H1 (cell line): ENCODE measurements around the gene BCL2L1. TPM values are rescaled to one million over a fixed set of nuclear protein-coding genes. Genes with fewer than 3 reads are reported as not detected.

Experiments
- CTCF ChIA-PET: fragments of 300-600 bp; sonication (Branson Sonifier 250); formaldehyde crosslinking; loops from one replicate; lab custom pipeline; 2021; ENCODE audit not compliant: partially characterized antibody; lab: Charles Lee
- POLR2A ChIA-PET: fragments of 300-600 bp; sonication (Branson Sonifier 250); formaldehyde crosslinking; loops from one replicate; lab custom pipeline; 2021; ENCODE audit warnings: inconsistent platforms; ENCODE audit not compliant: partially characterized antibody; lab: Charles Lee
- DNase-seq, 2 experiments: peaks; one replicate each; pipeline versions ENCODE4 v3.0.0 to v3.0.0-alpha.2; 2010 to 2022; ENCODE audit warnings: low spot score in 2 of 2, low read depth in 1 of 2, mixed read lengths in 1 of 2
- FAIRE-seq: peaks from 2 replicates; lab custom pipeline; 2011; peaks lifted over from hg19 to GRCh38; lab: Jason Lieb, UNC
- H2AFZ ChIP-seq: 2 replicates; pipeline ENCODE4 v1.8.1; 2012; ENCODE audit warnings: low read length, inconsistent platforms
- H2AK5ac ChIP-seq: 2 replicates; pipeline ENCODE4 v1.6.1; 2013; ENCODE audit warnings: low read depth, low read length
- H2BK120ac ChIP-seq: replicated peaks from 2 replicates; pipeline ENCODE3; 2013; ENCODE audit warnings: low read depth, low read length, inconsistent platforms
- H2BK12ac ChIP-seq: 2 replicates; pipeline ENCODE4 v1.6.1; 2013; ENCODE audit warnings: low read depth, low read length
- H2BK15ac ChIP-seq: 2 replicates; pipeline ENCODE4 v1.6.1; 2013; ENCODE audit warnings: low read length
- H2BK20ac ChIP-seq: 2 replicates; pipeline ENCODE4 v1.6.1; 2013; ENCODE audit warnings: low read length
- H2BK5ac ChIP-seq: 2 replicates; pipeline ENCODE4 v1.6.1; 2013; ENCODE audit warnings: low read depth, low read length
- H3K14ac ChIP-seq: 2 replicates; pipeline ENCODE4 v1.6.1; 2013; ENCODE audit warnings: inconsistent platforms; ENCODE audit not compliant: insufficient read length
- H3K18ac ChIP-seq: 2 replicates; pipeline ENCODE4 v1.6.1; 2013; ENCODE audit warnings: low read length; ENCODE audit errors: extremely low read depth
- H3K23ac ChIP-seq: 2 replicates; pipeline ENCODE4 v1.6.1; 2013; ENCODE audit warnings: inconsistent platforms; ENCODE audit not compliant: insufficient read length
- H3K23me2 ChIP-seq: 2 replicates; pipeline ENCODE4 v1.6.1; 2013; ENCODE audit warnings: low read depth, low read length
- H3K27ac ChIP-seq: 2 replicates; pipeline ENCODE4 v1.6.1; 2011; ENCODE audit warnings: low read depth, low read length, inconsistent platforms
- H3K27me3 ChIP-seq, 4 experiments: replicated peaks in 1 of 4; 1 replicate in 1 of 4; 2 replicates in 3 of 4; pipeline versions ENCODE4 v1.6.1 to v1.8.1; 2011 to 2013; ENCODE audit warnings: low read length in 3 of 4, mild to moderate bottlenecking in 3 of 4, inconsistent platforms in 2 of 4, mixed read lengths in 2 of 4, moderate library complexity in 1 of 4; ENCODE audit not compliant: control insufficient read depth in 3 of 4, insufficient read depth in 3 of 4; ENCODE audit errors: extremely low read depth in 1 of 4
- H3K36me3 ChIP-seq, 4 experiments: 2 replicates each; pipeline versions ENCODE4 v1.6.1 to v1.8.1; 2011 to 2013; ENCODE audit warnings: mild to moderate bottlenecking in 4 of 4, low read length in 3 of 4, moderate library complexity in 2 of 4, control low read depth in 1 of 4, inconsistent platforms in 1 of 4; ENCODE audit not compliant: insufficient read depth in 4 of 4, control insufficient read depth in 2 of 4
- H3K4ac ChIP-seq: replicated peaks from 2 replicates; pipeline ENCODE3; 2013; ENCODE audit warnings: low read length, low read depth, mixed read lengths, inconsistent platforms; ENCODE audit not compliant: insufficient read length
- H3K4me1 ChIP-seq, 4 experiments: replicated peaks in 1 of 4; 1 replicate in 1 of 4; 2 replicates in 3 of 4; pipeline versions ENCODE4 v1.6.1 to v1.8.1; 2011 to 2013; ENCODE audit warnings: low read length in 3 of 4, inconsistent platforms in 2 of 4, mixed read lengths in 1 of 4; ENCODE audit not compliant: insufficient read depth in 4 of 4, control insufficient read depth in 3 of 4
- H3K4me2 ChIP-seq, 2 experiments: 2 replicates each; pipeline versions ENCODE4 v1.6.1 to v1.8.1; 2011 to 2013; ENCODE audit warnings: low read depth in 2 of 2, low read length in 2 of 2, control low read depth in 1 of 2, inconsistent platforms in 1 of 2, mild to moderate bottlenecking in 1 of 2; ENCODE audit not compliant: insufficient read depth in 1 of 2
- H3K4me3 ChIP-seq, 4 experiments: fragments of 200-600, 300-600 bp in 1 of 4; sonication (generic), shearing (Covaris generic), sonication (Bioruptor Twin) in 1 of 4; 2 replicates each; pipeline versions ENCODE4 v1.5.1 to v1.8.1; 2011 to 2016; ENCODE audit warnings: low read length in 4 of 4, low read depth in 3 of 4, control low read depth in 2 of 4, inconsistent platforms in 2 of 4, mild to moderate bottlenecking in 2 of 4, mixed read lengths in 1 of 4, moderate library complexity in 1 of 4; ENCODE audit not compliant: insufficient read depth in 2 of 4; ENCODE audit errors: extremely low read depth in 1 of 4
- H3K56ac ChIP-seq: replicated peaks from 2 replicates; pipeline ENCODE3; 2013; ENCODE audit warnings: low read depth, mild to moderate bottlenecking, mixed read lengths, low read length, inconsistent platforms; ENCODE audit not compliant: insufficient read length
- H3K79me1 ChIP-seq: 2 replicates; pipeline ENCODE4 v1.6.1; 2013; ENCODE audit warnings: low read depth, low read length, control low read depth
- H3K79me2 ChIP-seq, 2 experiments: 2 replicates each; pipeline versions ENCODE4 v1.6.1 to v1.8.1; 2012 to 2013; ENCODE audit warnings: low read length in 2 of 2, mild to moderate bottlenecking in 2 of 2, inconsistent platforms in 1 of 2; ENCODE audit not compliant: insufficient read depth in 2 of 2, control insufficient read depth in 1 of 2
- H3K9ac ChIP-seq, 4 experiments: replicated peaks in 1 of 4; 1 replicate in 1 of 4; 2 replicates in 3 of 4; pipeline versions ENCODE4 v1.6.1 to v1.8.1; 2011 to 2013; ENCODE audit warnings: low read depth in 3 of 4, low read length in 3 of 4, control low read depth in 2 of 4, mild to moderate bottlenecking in 2 of 4, moderate library complexity in 2 of 4, inconsistent platforms in 1 of 4; ENCODE audit errors: extremely low read depth in 1 of 4
- H3K9me3 ChIP-seq, 2 experiments: 2 replicates each; pipeline versions ENCODE4 v1.6.1 to v1.8.1; 2012 to 2013; ENCODE audit warnings: mild to moderate bottlenecking in 2 of 2, moderate library complexity in 2 of 2, control low read depth in 1 of 2, inconsistent platforms in 1 of 2, low read depth in 1 of 2, low read length in 1 of 2, mixed read lengths in 1 of 2; ENCODE audit not compliant: insufficient read depth in 2 of 2
- H4K20me1 ChIP-seq, 2 experiments: replicated peaks in 1 of 2; 2 replicates each; pipeline versions ENCODE3 to v1.8.1; 2011 to 2013; ENCODE audit warnings: inconsistent platforms in 2 of 2, low read length in 2 of 2, mild to moderate bottlenecking in 1 of 2; ENCODE audit not compliant: insufficient read depth in 2 of 2, control insufficient read depth in 1 of 2
- H4K5ac ChIP-seq: 2 replicates; pipeline ENCODE4 v1.6.1; 2013; ENCODE audit warnings: low read length, low read depth, mixed read lengths, inconsistent platforms; ENCODE audit not compliant: insufficient read length
- H4K8ac ChIP-seq: 2 replicates; pipeline ENCODE4 v1.8.0; 2013; ENCODE audit warnings: mild to moderate bottlenecking, moderate library complexity, low read length, inconsistent platforms; ENCODE audit not compliant: insufficient read depth; ENCODE audit errors: extremely low read depth
- H4K91ac ChIP-seq: replicated peaks from 2 replicates; pipeline ENCODE3; 2013; ENCODE audit warnings: low read length, mixed read lengths, inconsistent platforms; ENCODE audit not compliant: insufficient read length
- CBX5 ChIP-seq: fragments of 300-800, 300-1000 bp; sonication (generic); IDR thresholded peaks from 2 replicates; pipeline ENCODE4 v1.7.1; 2016; ENCODE audit warnings: antibody characterized with exemption, low read length, low read depth
- CBX8 ChIP-seq: fragments of 300-800, 300-1000 bp; sonication (generic); IDR thresholded peaks from 2 replicates; pipeline ENCODE4 v1.7.1; 2016; ENCODE audit warnings: low read depth, low read length, borderline replicate concordance
- CHD2 ChIP-seq: IDR thresholded peaks from 2 replicates; pipeline ENCODE4 v1.6.1; 2012; ENCODE audit warnings: low read length, improper control_type of control experiment
- CREB1 ChIP-seq: IDR thresholded peaks from 2 replicates; pipeline ENCODE4 v1.6.1; 2012; ENCODE audit warnings: inconsistent platforms
- CTBP2 ChIP-seq: IDR thresholded peaks from 2 replicates; pipeline ENCODE4 v1.7.0; 2011; ENCODE audit warnings: borderline replicate concordance, mild to moderate bottlenecking, moderate library complexity, mixed read lengths, low read length; ENCODE audit not compliant: insufficient read depth, insufficient read length
- GABPA ChIP-seq: IDR thresholded peaks from 2 replicates; pipeline ENCODE4 v1.6.1; 2011; ENCODE audit warnings: mild to moderate bottlenecking, low read length, moderate library complexity, borderline replicate concordance; ENCODE audit not compliant: insufficient read depth
- HDAC2 ChIP-seq, 2 experiments: fragments of 300-600 bp in 1 of 2; sonication (generic) in 1 of 2; IDR thresholded peaks; 2 replicates each; pipeline ENCODE4 v1.6.1; 2011 to 2012; ENCODE audit warnings: low read depth in 2 of 2, low read length in 2 of 2, mild to moderate bottlenecking in 2 of 2, moderate library complexity in 2 of 2, borderline replicate concordance in 1 of 2, inconsistent platforms in 1 of 2
- JUN ChIP-seq: IDR thresholded peaks from 2 replicates; pipeline ENCODE4 v1.6.1; 2011; ENCODE audit warnings: low read depth, mild to moderate bottlenecking, improper control_type of control experiment, low read length
- POU5F1 ChIP-seq: IDR thresholded peaks from 2 replicates; pipeline ENCODE4 v1.6.1; 2011; ENCODE audit warnings: low read depth, mild to moderate bottlenecking, low read length, moderate library complexity
- RBBP5 ChIP-seq: IDR thresholded peaks from 2 replicates; pipeline ENCODE4 v1.7.1; 2012; ENCODE audit warnings: low read depth, mild to moderate bottlenecking, inconsistent platforms, low read length, moderate library complexity, borderline replicate concordance
- WGBS, 2 experiments: shearing (Covaris generic) in 1 of 2; methylation state at CpG; one replicate each; pipeline versions ENCODE4 v1.1.6 to v1.1.7; 2013 to 2015; ENCODE audit warnings: low lambda C conversion rate in 2 of 2, mixed read lengths in 2 of 2, inconsistent platforms in 1 of 2, low coverage in 1 of 2, missing lambda C conversion rate in 1 of 2; ENCODE audit not compliant: insufficient replicate concordance in 2 of 2, insufficient coverage in 1 of 2, insufficient read length in 1 of 2; ENCODE audit errors: extremely low coverage in 1 of 2, missing lambda C conversion rate in 1 of 2; 5-methylcytosine and 5-hydroxymethylcytosine counted together
- polyA plus RNA-seq, 7 experiments: library from polyadenylated mRNA; depleted of rRNA in 3 of 7; stranded (reverse) in 5 of 7; unstranded in 2 of 7; fragments of >200 nt in 5 of 7; fragments of 200-250 nt in 2 of 7; gene quantifications; 1 replicate in 5 of 7; 2 replicates in 1 of 7; 4 replicates in 1 of 7; pipeline versions ENCODE4 v1.2.1 to v1.2.3, GENCODE V29; 2011 to 2013; ENCODE audit warnings: missing spikeins in 2 of 7, mixed read lengths in 2 of 7
- total RNA-seq: library from RNA; stranded (reverse); fragmentation: NEBNext Ultra II Directional; extraction: Animal tissue kit (Norgen Biotek cat#: 25700); gene quantifications from 2 replicates; pipeline ENCODE4 v1.2.1, GENCODE V29; 2021
- TF ChIP-seq, protein P1 (sequence below): IDR thresholded peaks from 2 replicates; pipeline ENCODE4 v1.6.1; 2012; ENCODE audit warnings: inconsistent platforms

Gene BCL2L1
- total and polyA plus RNA-seq, 2 of the 8 experiments (the other 6 are each of a cell fraction or from before 2014, with no cell fraction given): 64.9 to 66.1 TPM

DNA sequence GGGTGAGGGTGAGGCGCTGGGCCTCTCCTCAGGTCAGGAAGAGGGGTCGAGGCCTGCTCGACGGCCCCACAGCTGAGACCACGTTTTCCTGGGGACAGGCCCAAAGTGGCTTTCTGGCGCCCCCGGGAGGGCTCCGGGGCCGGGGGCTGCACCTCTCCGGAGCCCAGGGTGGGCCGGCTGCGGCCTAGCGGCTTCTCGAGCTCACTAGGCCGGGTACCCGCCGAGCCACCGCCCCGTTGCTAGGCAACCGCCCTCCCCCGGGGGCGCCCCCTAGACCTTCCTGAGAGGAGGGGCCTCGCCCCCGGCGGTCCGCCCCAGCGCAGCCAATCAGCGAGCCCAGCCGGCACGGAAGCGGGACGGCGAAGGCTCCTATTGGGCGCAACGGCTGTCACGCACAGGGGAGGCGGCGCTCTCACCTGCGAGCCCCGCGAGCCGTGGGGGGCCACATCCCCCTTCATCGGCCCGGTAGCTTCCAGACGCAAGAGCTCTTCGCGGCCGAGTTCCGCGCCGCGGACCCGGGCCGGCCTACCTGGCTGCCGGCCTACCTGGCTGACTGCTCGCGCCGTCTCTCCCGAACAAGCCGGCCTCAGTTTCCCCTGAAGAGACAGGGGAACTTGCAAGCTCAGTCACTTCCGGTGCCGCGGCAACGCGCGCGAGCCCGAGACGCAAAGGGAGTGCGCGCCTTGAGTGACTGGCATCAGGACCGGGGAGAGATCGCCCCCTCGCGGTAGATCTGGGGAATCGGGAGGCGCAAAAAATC lies 831 bp upstream of the BCL2L1 start:
- peak overlapping the region; percentile 84 to 88 for H3K4me2 ChIP-seq
- no peak overlapping the region for H2BK12ac ChIP-seq
- peaks cover 0 to 12% (median 3%) of the 10 kb centered on the region in 4 experiments; a peak in 4 of 8 replicates for H3K36me3 ChIP-seq
- peak overlapping the region; percentile 97 for H4K8ac ChIP-seq
- ChIA-PET POLR2A (interaction anchor here (0.7 to 9.7 kb wide), 23 partner anchors 10 to 386 kb away, joined by 3 to 108 read pairs (median 5); partner anchors contain the start of genes ID1, TM9SF4 and TPX2), CTCF (interaction anchor here (0.7 to 8.6 kb wide), 56 partner anchors 9 to 1046 kb away, joined by 3 to 151 read pairs (median 6); partner anchors contain the start of gene TPX2)
- no peak overlapping the region for H2AFZ ChIP-seq
- no peak overlapping the region for H2BK120ac ChIP-seq
- WGBS, 2 experiments: 2% methylated on average over 74 of the region's 77 CpGs; no CpG with 5 or more reads in 1 of the 2 experiments
- H3K9ac ChIP-seq: peak overlapping the region; percentile 79 to 98 (median 90)
- H2BK5ac ChIP-seq: peak overlapping the region; percentile 98
- H3K27ac ChIP-seq: peak overlapping the region; percentile 95
- peaks cover 0 to 6% of the 10 kb centered on the region in 2 experiments for H4K20me1 ChIP-seq
- H3K9me3 ChIP-seq: no peaks in the 10 kb centered on the region
- H3K4ac ChIP-seq: peak overlapping the region; percentile 94
- peak overlapping the region; percentile 93 for H3K18ac ChIP-seq
- no peak overlapping the region for H3K23ac ChIP-seq
- DNase-seq (peak; percentile 96 to 99), FAIRE-seq (no peak)
- H3K56ac ChIP-seq: peak overlapping the region; percentile 87
- peak overlapping the region; percentile 97 for H4K91ac ChIP-seq
- no peak overlapping the region for H2BK15ac ChIP-seq
- no peaks in the 10 kb centered on the region for H3K27me3 ChIP-seq
- peaks cover 4% of the 10 kb centered on the region for H3K23me2 ChIP-seq
- H2AK5ac ChIP-seq: 0 out of 2 replicates have a peak overlapping the region, but pooled peaks have one; percentile 75
- no peaks in the 10 kb centered on the region; the same call in 1 of the 2 replicates for H3K79me1 ChIP-seq
- H2BK20ac ChIP-seq: no peak overlapping the region
- peaks cover 6 to 38% of the 10 kb centered on the region in 2 experiments for H3K79me2 ChIP-seq
- H3K4me3 ChIP-seq: peak overlapping the region; percentile 48 to 94 (median 70)
- no peak overlapping the region for H3K14ac ChIP-seq
- H3K4me1 ChIP-seq: peaks cover 15 to 37% (median 33%) of the 10 kb centered on the region in 4 experiments
- H4K5ac ChIP-seq: peak overlapping the region; percentile 89
- TF ChIP-seq JUN: no peak
- TF ChIP-seq HDAC2 (IDR thresholded peaks at IDR 0.05; ENCODE audit: borderline replicate concordance in 1 of 2, low read depth in 2 of 2, low read length in 2 of 2): no peak
- no peak for TF ChIP-seq CBX5
- TF ChIP-seq, protein P1, sequence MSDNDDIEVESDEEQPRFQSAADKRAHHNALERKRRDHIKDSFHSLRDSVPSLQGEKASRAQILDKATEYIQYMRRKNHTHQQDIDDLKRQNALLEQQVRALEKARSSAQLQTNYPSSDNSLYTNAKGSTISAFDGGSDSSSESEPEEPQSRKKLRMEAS: 0 out of 2 replicates have a peak, but pooled peaks have one; percentile 38
- TF ChIP-seq CREB1: peak; percentile 64
- TF ChIP-seq GABPA: peak; percentile 81; the same call in 1 of the 2 replicates
- no peak for TF ChIP-seq CTBP2
- peak; percentile 100 for TF ChIP-seq RBBP5
- no peak for TF ChIP-seq POU5F1
- peak; percentile 92 for TF ChIP-seq CHD2
- TF ChIP-seq CBX8: no peak
